Measurements from ENCODE around the gene KCNK18.

GRCh38 chr10:117204316-117204715, 7.0 kb downstream of the KCNK18 start:
- TF ChIP-seq CTCF (conservative IDR thresholded peaks at IDR 0.05) = no peak
- TF ChIP-seq ZFX (IDR thresholded peaks at IDR 0.05) = no peak

All from C4-2B (cell line).